Rectal smooth muscle tissue (tissue), 1 donor: ENCODE data around the gene SOX9.

Experiments
- H3K27ac ChIP-seq: one replicate; pipeline ENCODE4 v1.7.0; 2013; ENCODE audit warnings: low read depth, low read length, inconsistent platforms
- H3K27me3 ChIP-seq: one replicate; pipeline ENCODE4 v1.7.0; 2013; ENCODE audit warnings: low read length; ENCODE audit not compliant: control insufficient read depth, insufficient read depth
- H3K36me3 ChIP-seq: one replicate; pipeline ENCODE4 v1.7.0; 2013; ENCODE audit warnings: low read length; ENCODE audit not compliant: control insufficient read depth, insufficient read depth
- H3K4me1 ChIP-seq: one replicate; pipeline ENCODE4 v1.7.0; 2013; ENCODE audit warnings: low read length; ENCODE audit not compliant: control insufficient read depth, insufficient read depth
- H3K4me3 ChIP-seq: one replicate; pipeline ENCODE4 v1.7.0; 2013; ENCODE audit warnings: low read length
- H3K9ac ChIP-seq: one replicate; pipeline ENCODE4 v1.7.0; 2013; ENCODE audit warnings: low read length

The SOX9 gene

GRCh38 chr17:72115781-72116525, 4.9 kb upstream of the SOX9 start:
- no peak overlapping the region for H3K9ac ChIP-seq
- H3K4me1 ChIP-seq: peaks cover 7% of the 10 kb centered on the region
- H3K27ac ChIP-seq: no peak overlapping the region
- peaks cover 19% of the 10 kb centered on the region for H3K27me3 ChIP-seq
- H3K36me3 ChIP-seq: no peaks in the 10 kb centered on the region
- no peak overlapping the region for H3K4me3 ChIP-seq

DNA sequence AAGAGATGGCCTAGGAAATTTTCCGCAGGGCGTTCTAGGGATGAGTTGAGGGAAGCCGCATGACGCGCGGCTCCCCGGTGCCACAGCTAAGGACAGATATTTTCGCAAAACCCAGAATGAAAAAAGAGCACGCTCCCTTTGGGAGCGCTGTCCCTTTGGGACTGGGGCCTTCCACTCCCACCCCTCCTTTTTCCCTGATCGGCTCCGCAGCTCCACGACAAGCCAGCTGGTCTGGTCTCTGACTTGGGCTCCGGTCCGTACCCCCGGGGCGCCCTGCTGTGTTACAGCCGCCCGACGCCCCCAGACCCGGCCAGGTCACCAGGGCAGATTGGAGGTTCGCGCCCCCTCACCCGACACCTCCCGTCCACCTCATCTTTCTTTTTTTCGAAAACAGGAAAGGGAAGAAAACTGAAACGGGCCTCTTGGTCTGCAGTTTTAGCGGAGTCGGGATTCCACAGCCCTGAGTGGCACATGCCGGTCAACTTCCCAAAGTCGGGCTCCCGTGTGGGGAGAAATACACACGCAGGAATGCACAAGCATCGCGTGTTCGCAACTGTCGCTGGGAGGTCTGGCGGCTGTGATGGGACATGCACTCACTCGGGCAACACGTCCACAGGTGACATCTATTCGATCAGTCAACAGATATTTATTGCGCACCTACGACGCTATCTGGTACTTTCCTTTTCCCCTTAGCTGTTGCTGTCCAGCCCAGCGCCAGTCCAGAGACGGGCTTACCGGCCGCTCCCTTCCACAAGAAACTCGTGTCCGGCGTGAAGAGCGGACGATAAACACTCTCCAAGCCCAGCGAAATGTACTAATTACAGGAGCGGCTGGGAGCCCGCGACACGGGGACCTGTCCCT, 3.9 kb upstream of the SOX9 start:
- no peak overlapping the region for H3K9ac ChIP-seq
- no peak overlapping the region for H3K27ac ChIP-seq
- H3K4me3 ChIP-seq: peak overlapping the region; percentile 47
- peaks cover 21% of the 10 kb centered on the region for H3K27me3 ChIP-seq
- H3K36me3 ChIP-seq: no peaks in the 10 kb centered on the region
- H3K4me1 ChIP-seq: peaks cover 7% of the 10 kb centered on the region

- H3K4me1 ChIP-seq: peaks cover 7% of the 10 kb centered on the region
- no peak overlapping the region for H3K27ac ChIP-seq
- H3K36me3 ChIP-seq: no peaks in the 10 kb centered on the region
- H3K27me3 ChIP-seq: peaks cover 21% of the 10 kb centered on the region
- H3K9ac ChIP-seq: no peak overlapping the region
- peak overlapping the region; percentile 47 for H3K4me3 ChIP-seq
Measured at GRCh38 chr17:72117535-72118334, 3.1 kb upstream of the SOX9 start.

DNA sequence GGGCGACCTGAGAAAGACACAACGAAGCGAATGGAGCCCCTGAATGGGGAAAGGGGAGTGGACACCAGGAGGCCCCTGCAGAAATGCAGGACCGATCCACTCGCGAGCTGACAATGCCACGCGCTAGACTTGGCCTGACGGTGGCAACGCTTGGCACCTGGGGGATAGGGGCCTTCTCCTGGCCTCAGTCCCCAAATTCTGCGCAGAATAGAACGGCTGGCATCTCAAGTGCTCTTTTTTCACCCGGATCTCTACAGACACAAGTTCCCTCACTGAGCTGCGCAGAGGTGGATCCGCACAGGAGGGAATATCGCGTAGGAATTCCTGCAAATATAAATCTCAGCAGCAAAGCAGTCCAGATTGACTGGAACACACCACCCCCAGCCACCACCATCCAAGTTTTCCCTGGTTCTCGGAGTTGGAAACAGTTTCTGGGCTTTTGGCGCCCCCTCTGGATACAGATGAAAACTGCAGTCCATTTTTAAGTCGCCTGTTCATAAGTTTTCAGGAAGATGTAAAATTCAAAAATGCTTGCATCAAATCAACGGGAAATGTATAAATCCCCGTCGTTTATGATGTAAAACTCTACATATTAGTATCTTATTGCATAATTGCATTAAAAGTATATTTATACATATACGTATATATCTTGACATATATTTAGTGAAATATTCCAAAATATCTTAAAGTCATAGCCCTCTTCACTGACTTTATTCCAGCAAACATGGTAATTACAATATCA, 2.3 kb upstream of the SOX9 start:
- Histone ChIP-seq H3K4me3 (peak overlapping the region; percentile 47), H3K4me1 (peaks cover 7% of the 10 kb centered on the region), H3K27me3 (peaks cover 21% of the 10 kb centered on the region), H3K9ac (no peak overlapping the region), H3K27ac (no peak overlapping the region), H3K36me3 (no peaks in the 10 kb centered on the region)

DNA sequence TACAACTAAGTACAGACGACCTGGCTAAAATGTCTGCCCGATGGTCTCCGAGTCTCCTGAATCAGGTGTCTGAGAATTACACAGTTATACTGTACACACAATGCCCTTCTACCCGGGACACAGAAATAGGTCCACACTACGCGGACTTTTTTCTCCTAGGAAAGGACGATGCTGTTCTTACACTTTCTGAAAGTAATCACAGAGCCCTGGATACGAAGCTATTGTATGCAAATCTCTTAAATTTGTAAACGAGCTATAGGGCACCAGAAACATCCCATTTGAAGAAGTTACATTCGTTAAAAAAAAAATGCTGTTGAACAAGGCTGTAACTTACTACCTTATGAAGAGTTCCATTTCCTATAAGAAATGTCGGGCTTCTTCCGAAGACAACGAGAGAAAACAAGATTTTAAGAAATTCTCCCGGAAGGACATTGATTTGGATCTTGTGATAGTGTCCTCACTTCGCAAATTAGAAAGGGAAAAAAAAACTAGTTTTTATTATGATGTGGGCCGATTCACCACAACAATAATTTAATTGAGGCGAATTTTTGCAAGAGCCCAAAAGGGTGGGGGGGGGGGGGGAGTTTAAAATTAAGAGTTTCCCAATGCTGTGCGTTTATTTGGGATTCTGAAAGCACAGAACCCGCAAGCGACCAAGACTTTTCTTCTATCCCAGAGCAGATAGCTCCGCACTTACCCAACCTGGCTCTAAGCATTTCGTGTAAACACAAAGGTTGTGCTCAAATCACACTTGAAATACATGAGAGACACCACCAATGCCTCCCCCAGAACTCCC, 1.5 kb upstream of the SOX9 start:
- no peaks in the 10 kb centered on the region for H3K36me3 ChIP-seq
- H3K9ac ChIP-seq: no peak overlapping the region
- H3K27me3 ChIP-seq: peaks cover 21% of the 10 kb centered on the region
- peaks cover 7% of the 10 kb centered on the region for H3K4me1 ChIP-seq
- H3K4me3 ChIP-seq: no peak overlapping the region
- H3K27ac ChIP-seq: no peak overlapping the region

DNA sequence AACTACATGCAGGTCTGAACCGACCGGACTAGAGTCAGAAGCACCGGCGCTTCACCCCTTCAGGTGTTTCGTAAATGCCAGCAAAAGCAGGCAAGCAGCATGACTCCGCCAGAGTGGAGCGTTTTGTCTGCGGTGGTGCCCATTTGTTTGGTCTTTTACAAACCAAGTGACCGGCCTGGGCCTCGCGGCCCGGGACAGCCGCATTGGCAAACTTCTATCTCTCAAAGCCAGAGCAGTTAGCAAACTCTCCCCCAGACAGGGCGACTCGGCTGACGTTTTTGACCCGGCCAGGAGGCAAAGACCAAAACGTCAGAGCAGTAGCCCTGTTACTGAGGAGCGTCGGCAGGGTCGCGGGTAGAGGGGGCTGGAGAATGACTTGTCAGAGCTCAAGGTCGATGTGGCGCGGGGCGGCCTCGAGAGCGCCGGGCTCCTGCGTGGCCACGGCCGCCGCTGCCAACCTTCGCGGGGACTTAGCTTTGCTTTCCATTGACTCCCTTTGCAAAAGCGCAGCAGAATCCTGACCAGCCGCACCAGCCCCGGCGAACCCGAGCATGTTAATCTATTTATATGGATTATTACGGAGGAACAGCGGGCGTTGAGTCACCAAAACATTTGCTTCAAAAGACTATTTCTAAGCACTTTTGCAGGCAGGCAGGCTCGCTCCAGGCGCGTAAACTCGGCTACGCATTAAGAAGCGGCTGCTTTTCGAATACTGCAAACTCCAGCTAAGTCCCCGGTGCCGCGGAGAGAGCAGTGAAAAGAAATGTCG, 763 bp upstream of the SOX9 start:
- Histone ChIP-seq H3K36me3 (no peaks in the 10 kb centered on the region), H3K27ac (peak overlapping the region; percentile 37), H3K4me3 (peak overlapping the region; percentile 85), H3K9ac (no peak overlapping the region), H3K27me3 (peaks cover 21% of the 10 kb centered on the region), H3K4me1 (peaks cover 7% of the 10 kb centered on the region)

DNA sequence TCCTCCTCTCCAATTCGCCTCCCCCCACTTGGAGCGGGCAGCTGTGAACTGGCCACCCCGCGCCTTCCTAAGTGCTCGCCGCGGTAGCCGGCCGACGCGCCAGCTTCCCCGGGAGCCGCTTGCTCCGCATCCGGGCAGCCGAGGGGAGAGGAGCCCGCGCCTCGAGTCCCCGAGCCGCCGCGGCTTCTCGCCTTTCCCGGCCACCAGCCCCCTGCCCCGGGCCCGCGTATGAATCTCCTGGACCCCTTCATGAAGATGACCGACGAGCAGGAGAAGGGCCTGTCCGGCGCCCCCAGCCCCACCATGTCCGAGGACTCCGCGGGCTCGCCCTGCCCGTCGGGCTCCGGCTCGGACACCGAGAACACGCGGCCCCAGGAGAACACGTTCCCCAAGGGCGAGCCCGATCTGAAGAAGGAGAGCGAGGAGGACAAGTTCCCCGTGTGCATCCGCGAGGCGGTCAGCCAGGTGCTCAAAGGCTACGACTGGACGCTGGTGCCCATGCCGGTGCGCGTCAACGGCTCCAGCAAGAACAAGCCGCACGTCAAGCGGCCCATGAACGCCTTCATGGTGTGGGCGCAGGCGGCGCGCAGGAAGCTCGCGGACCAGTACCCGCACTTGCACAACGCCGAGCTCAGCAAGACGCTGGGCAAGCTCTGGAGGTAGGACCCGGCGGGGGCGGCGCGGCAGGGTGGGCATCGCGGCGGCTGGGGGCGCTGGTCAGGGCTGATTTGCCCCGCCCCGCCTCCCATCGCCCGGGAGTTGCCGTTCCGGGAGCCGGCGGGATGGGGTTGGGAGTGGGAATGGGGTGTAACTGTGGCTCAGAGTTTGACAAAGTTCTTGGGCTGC, 567 bp downstream of the SOX9 start:
- peaks cover 7% of the 10 kb centered on the region for H3K4me1 ChIP-seq
- H3K4me3 ChIP-seq: peak overlapping the region; percentile 85
- no peaks in the 10 kb centered on the region for H3K36me3 ChIP-seq
- no peak overlapping the region for H3K9ac ChIP-seq
- H3K27ac ChIP-seq: peak overlapping the region; percentile 1
- H3K27me3 ChIP-seq: peaks cover 19% of the 10 kb centered on the region

DNA sequence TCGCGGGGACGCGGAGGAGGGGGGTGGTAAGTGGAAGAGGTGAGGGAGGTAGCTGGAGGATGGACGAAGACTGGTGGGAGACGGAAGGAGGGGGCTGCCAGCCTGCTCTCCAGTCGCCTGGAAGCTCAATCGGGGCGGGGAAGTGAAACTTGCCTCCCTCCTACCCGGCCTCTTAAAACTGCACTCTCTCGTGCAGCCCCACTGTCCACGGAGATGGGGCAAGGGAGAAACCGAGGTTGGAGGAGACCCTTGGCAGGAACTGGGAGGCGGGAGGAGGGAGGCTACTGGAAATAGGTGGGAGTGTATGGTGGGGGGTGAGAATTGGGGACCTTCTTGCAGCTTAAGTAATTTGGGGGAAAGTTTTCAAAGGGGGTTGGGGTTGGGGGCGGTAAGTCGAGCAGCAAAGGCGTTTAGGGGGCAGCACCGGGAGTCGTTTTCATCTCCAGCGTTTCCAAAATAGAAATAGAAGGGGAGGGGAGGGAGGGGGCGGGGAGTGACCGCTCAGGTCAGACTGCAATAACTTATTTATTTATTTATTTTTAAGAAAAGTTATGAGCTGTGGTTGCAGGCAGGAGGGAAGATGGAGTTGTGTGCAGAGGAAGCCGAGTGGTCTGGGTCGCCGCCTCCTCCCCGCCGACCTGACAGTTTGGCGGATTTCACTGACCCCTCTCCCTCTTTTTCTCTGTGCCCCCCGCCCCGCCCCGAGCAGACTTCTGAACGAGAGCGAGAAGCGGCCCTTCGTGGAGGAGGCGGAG, 1.4 kb downstream of the SOX9 start:
- Histone ChIP-seq H3K36me3 (no peaks in the 10 kb centered on the region), H3K27ac (no peak overlapping the region), H3K4me1 (peaks cover 7% of the 10 kb centered on the region), H3K9ac (no peak overlapping the region), H3K4me3 (peak overlapping the region; percentile 85), H3K27me3 (peaks cover 14% of the 10 kb centered on the region)

DNA sequence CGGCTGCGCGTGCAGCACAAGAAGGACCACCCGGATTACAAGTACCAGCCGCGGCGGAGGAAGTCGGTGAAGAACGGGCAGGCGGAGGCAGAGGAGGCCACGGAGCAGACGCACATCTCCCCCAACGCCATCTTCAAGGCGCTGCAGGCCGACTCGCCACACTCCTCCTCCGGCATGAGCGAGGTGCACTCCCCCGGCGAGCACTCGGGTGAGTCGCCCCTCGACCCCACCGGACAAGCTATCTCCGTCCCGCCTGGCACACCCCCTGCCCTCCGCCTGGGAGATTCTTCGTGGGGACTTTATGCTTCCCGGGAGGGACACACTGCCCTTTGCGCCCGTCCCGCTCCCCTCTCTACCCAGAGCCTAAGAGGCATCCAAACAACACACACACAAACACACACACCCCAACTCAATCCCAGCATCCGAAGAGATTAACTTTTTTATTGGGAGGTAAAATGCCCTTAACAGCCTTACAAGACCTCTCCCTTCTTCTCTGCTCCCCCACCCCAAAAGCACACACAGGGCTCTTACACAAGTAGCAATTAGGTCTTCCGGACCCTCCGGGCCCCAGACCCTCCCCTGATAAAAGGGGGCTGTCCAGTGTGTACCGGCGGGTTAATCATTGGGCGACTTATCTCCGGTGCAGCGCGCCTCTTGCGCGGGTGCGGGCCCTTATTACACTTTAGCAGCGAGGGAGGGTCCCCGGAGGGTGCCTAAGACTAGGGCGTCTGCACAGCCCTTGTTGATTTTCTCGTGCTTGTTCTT, 2.1 kb downstream of the SOX9 start:
- H3K9ac ChIP-seq: no peak overlapping the region
- H3K36me3 ChIP-seq: no peaks in the 10 kb centered on the region
- peaks cover 7% of the 10 kb centered on the region for H3K27me3 ChIP-seq
- H3K4me3 ChIP-seq: peak overlapping the region; percentile 85
- peaks cover 7% of the 10 kb centered on the region for H3K4me1 ChIP-seq
- no peak overlapping the region for H3K27ac ChIP-seq
